ENCODE results near the gene BATF.

Gene BATF

GRCh38 chr14:75511201-75511600, 11.1 kb upstream of the BATF start:
- in situ Hi-C loops (cut with MboI; ENCODE audit: low pct_unique_long_range_greater_than_20kb, low sequenced_read_pairs, unreplicated experiment): no loop called here
- TF ChIP-seq CTCF (IDR thresholded peaks at IDR 0.05; ENCODE audit: extremely low read depth, insufficient read depth, missing control alignments): no peak
- DNase-seq (ENCODE audit: low spot score): no peak

- DNase-seq (ENCODE audit: low spot score): peak; percentile 42
- in situ Hi-C loops (cut with MboI; ENCODE audit: low pct_unique_long_range_greater_than_20kb, low sequenced_read_pairs, unreplicated experiment): no loop called here
- TF ChIP-seq CTCF (IDR thresholded peaks at IDR 0.05; ENCODE audit: extremely low read depth, insufficient read depth, missing control alignments): no peak
Observed at GRCh38 chr14:75513911-75514672, 8.2 kb upstream of the BATF start.

- in situ Hi-C loops (cut with MboI; ENCODE audit: low pct_unique_long_range_greater_than_20kb, low sequenced_read_pairs, unreplicated experiment): no loop called here
- DNase-seq (ENCODE audit: low spot score): peak; percentile 57
- TF ChIP-seq CTCF (IDR thresholded peaks at IDR 0.05; ENCODE audit: extremely low read depth, insufficient read depth, missing control alignments): peak; percentile 74
Observed at GRCh38 chr14:75514673-75515628, 7.3 kb upstream of the BATF start.

GRCh38 chr14:75515629-75515996, 6.7 kb upstream of the BATF start:
- no peak for TF ChIP-seq CTCF (IDR thresholded peaks at IDR 0.05; ENCODE audit: extremely low read depth, insufficient read depth, missing control alignments)
- DNase-seq (ENCODE audit: low spot score): peak; percentile 29
- in situ Hi-C loops (cut with MboI; ENCODE audit: low pct_unique_long_range_greater_than_20kb, low sequenced_read_pairs, unreplicated experiment): no loop called here

GRCh38 chr14:75518625-75519024, 3.6 kb upstream of the BATF start:
- peak; percentile 32 for DNase-seq (ENCODE audit: low spot score)
- TF ChIP-seq CTCF (IDR thresholded peaks at IDR 0.05; ENCODE audit: extremely low read depth, insufficient read depth, missing control alignments): peak; percentile 64
- in situ Hi-C loops (cut with MboI; ENCODE audit: low pct_unique_long_range_greater_than_20kb, low sequenced_read_pairs, unreplicated experiment): no loop called here

- no peak for TF ChIP-seq CTCF (IDR thresholded peaks at IDR 0.05; ENCODE audit: extremely low read depth, insufficient read depth, missing control alignments)
- in situ Hi-C loops (cut with MboI; ENCODE audit: low pct_unique_long_range_greater_than_20kb, low sequenced_read_pairs, unreplicated experiment): no loop called here
- no peak for DNase-seq (ENCODE audit: low spot score)
Observed at GRCh38 chr14:75519394-75519793, 2.9 kb upstream of the BATF start.

Data from GM13977 (cell line).